Measurements from ENCODE around the gene ISM2. TPM values are rescaled to one million over a fixed set of nuclear protein-coding genes. Genes with fewer than 3 reads are reported as not detected.

Gene ISM2
- total RNA-seq, 1 experiment from 2014 or later, result not detected

- no peaks in the 10 kb centered on the region for H4K20me1 ChIP-seq (ENCODE audit: insufficient read depth)
- no peaks in the 10 kb centered on the region for H3K4me1 ChIP-seq (ENCODE audit: control insufficient read depth in 1 of 2, insufficient read depth in 2 of 2, low read length in 2 of 2)
- DNase-seq (ENCODE audit: low read depth, low spot score) (no peak), ATAC-seq (no peak)
- H3K4me3 ChIP-seq (replicated peaks in 1 of 2; ENCODE audit: low read depth in 1 of 2, low read length in 2 of 2), result no peak overlapping the region
- H3K9ac ChIP-seq (ENCODE audit: low read length), result no peak overlapping the region
- H3K36me3 ChIP-seq (ENCODE audit: control insufficient read depth in 1 of 2, insufficient read depth in 2 of 2, low read length in 2 of 2), result peaks cover 16 to 23% of the 10 kb centered on the region in 2 experiments; a peak in 3 of 4 replicates
- TF ChIP-seq EZH2phosphoT487 (IDR thresholded peaks at IDR 0.05; ENCODE audit: borderline replicate concordance) (no peak), REST (IDR thresholded peaks at IDR 0.05; ENCODE audit: low read depth) (no peak), TCF7L2 (IDR thresholded peaks at IDR 0.05; ENCODE audit: borderline replicate concordance, extremely low read depth, insufficient read depth, insufficient read length) (no peak), JUND (IDR thresholded peaks at IDR 0.05) (no peak), SRF (IDR thresholded peaks at IDR 0.05; ENCODE audit: low read depth) (no peak), SP1 (IDR thresholded peaks at IDR 0.05; ENCODE audit: low read depth) (no peak)
- H3K9me2 ChIP-seq (ENCODE audit: insufficient read depth), result no peaks in the 10 kb centered on the region
- CTCF ChIA-PET, result no interaction called here
- POLR2A ChIA-PET, result no interaction called here
- H3K9me3 ChIP-seq (ENCODE audit: control insufficient read depth in 1 of 2, insufficient read depth in 1 of 2, low read depth in 1 of 2, low read length in 2 of 2), result no peaks in the 10 kb centered on the region
- H3K27ac ChIP-seq (ENCODE audit: low read depth, low read length), result no peak overlapping the region
- no peak overlapping the region for H3K4me2 ChIP-seq (ENCODE audit: low read length)
- RAD21 ChIA-PET (ENCODE audit: low non-redundant PET in 1 of 2, low total read pairs in 2 of 2, uncharacterized antibody in 2 of 2, unreplicated experiment in 2 of 2), result no interaction called here
- no peaks in the 10 kb centered on the region for H3K79me2 ChIP-seq (ENCODE audit: insufficient read depth, low read length)
- intact Hi-C loops (cut with micrococcal nuclease), result no loop called here
- no peak overlapping the region for H2AFZ ChIP-seq (ENCODE audit: low read depth, low read length, poor library complexity, severe bottlenecking)
- TSS peak; percentile 16 for BruUV-seq (replicated peaks)
- no peaks in the 10 kb centered on the region for H3K27me3 ChIP-seq (ENCODE audit: insufficient read depth, low read length)
Observed at GRCh38 chr14:77442196-77442595, 56.4 kb downstream of the ISM2 start.

- Histone ChIP-seq H3K36me3 (ENCODE audit: control insufficient read depth in 1 of 2, insufficient read depth in 2 of 2, low read length in 2 of 2) (peaks cover 16 to 31% of the 10 kb centered on the region in 2 experiments; a peak in 3 of 4 replicates), H3K9ac (ENCODE audit: low read length) (no peak overlapping the region), H3K4me1 (ENCODE audit: control insufficient read depth in 1 of 2, insufficient read depth in 2 of 2, low read length in 2 of 2) (no peaks in the 10 kb centered on the region), H3K4me3 (replicated peaks in 1 of 2; ENCODE audit: low read depth in 1 of 2, low read length in 2 of 2) (no peak overlapping the region), H3K27ac (ENCODE audit: low read depth, low read length) (no peak overlapping the region), H3K4me2 (ENCODE audit: low read length) (no peak overlapping the region), H3K9me2 (ENCODE audit: insufficient read depth) (no peaks in the 10 kb centered on the region), H3K79me2 (ENCODE audit: insufficient read depth, low read length) (no peaks in the 10 kb centered on the region), H3K9me3 (ENCODE audit: control insufficient read depth in 1 of 2, insufficient read depth in 1 of 2, low read depth in 1 of 2, low read length in 2 of 2) (no peaks in the 10 kb centered on the region), H4K20me1 (ENCODE audit: insufficient read depth) (no peaks in the 10 kb centered on the region), H2AFZ (ENCODE audit: low read depth, low read length, poor library complexity, severe bottlenecking) (no peak overlapping the region), H3K27me3 (ENCODE audit: insufficient read depth, low read length) (no peaks in the 10 kb centered on the region)
- intact Hi-C loops (cut with micrococcal nuclease), result no loop called here
- ChIA-PET CTCF (no interaction called here), RAD21 (ENCODE audit: low non-redundant PET in 1 of 2, low total read pairs in 2 of 2, uncharacterized antibody in 2 of 2, unreplicated experiment in 2 of 2) (no interaction called here), POLR2A (no interaction called here)
- TF ChIP-seq SIN3A (IDR thresholded peaks at IDR 0.05; ENCODE audit: low read depth) (no peak), CTCF (IDR thresholded peaks at IDR 0.05 in 2 of 3, conservative IDR thresholded peaks at IDR 0.05 in 1 of 3; ENCODE audit: borderline replicate concordance in 1 of 3, insufficient read depth in 1 of 3, low read depth in 2 of 3, low read length in 2 of 3) (no peak), POLR2AphosphoS5 (IDR thresholded peaks at IDR 0.05; ENCODE audit: low read depth, low read length) (no peak), RAD21 (IDR thresholded peaks at IDR 0.05; ENCODE audit: low read depth) (no peak)
- no TSS peak for BruUV-seq (replicated peaks)
- DNase-seq (ENCODE audit: low read depth, low spot score) (no peak), ATAC-seq (no peak)
Observed at GRCh38 chr14:77439861-77440260, 58.8 kb downstream of the ISM2 start.

Measured in HCT116 (cell line).